Mucosa of stomach (tissue), 1 donor: ENCODE data around the gene RAP1A.

Source experiments
- H3K27me3 ChIP-seq: one replicate; pipeline ENCODE4 v1.7.0; 2013; ENCODE audit warnings: mild to moderate bottlenecking, low read length; ENCODE audit not compliant: control insufficient read depth, insufficient read depth
- H3K36me3 ChIP-seq: one replicate; pipeline ENCODE4 v1.7.0; 2013; ENCODE audit warnings: low read length; ENCODE audit not compliant: control insufficient read depth, insufficient read depth
- H3K4me1 ChIP-seq: one replicate; pipeline ENCODE4 v1.7.0; 2013; ENCODE audit warnings: mild to moderate bottlenecking, low read length; ENCODE audit not compliant: control insufficient read depth, insufficient read depth
- H3K4me3 ChIP-seq: one replicate; pipeline ENCODE4 v1.7.0; 2013; ENCODE audit warnings: low read length
- H3K9ac ChIP-seq: one replicate; pipeline ENCODE4 v1.7.0; 2013; ENCODE audit warnings: mild to moderate bottlenecking, low read length, moderate library complexity
- H3K9me3 ChIP-seq: one replicate; pipeline ENCODE4 v1.7.0; 2013; ENCODE audit warnings: mild to moderate bottlenecking, low read length, moderate library complexity; ENCODE audit not compliant: control insufficient read depth
- donor health status: Pancreatic carcinoma.

RAP1A gene

GRCh38 chr1:111638320-111638719, 18.7 kb downstream of the RAP1A start:
- Histone ChIP-seq H3K27me3 (no peaks in the 10 kb centered on the region), H3K9ac (peak overlapping the region; percentile 4), H3K36me3 (no peaks in the 10 kb centered on the region), H3K4me3 (no peak overlapping the region), H3K4me1 (peaks cover 20% of the 10 kb centered on the region), H3K9me3 (no peaks in the 10 kb centered on the region)

GRCh38 chr1:111639602-111640198, 20.1 kb downstream of the RAP1A start:
- Histone ChIP-seq H3K36me3 (no peaks in the 10 kb centered on the region), H3K27me3 (no peaks in the 10 kb centered on the region), H3K9me3 (no peaks in the 10 kb centered on the region), H3K4me1 (peaks cover 20% of the 10 kb centered on the region), H3K9ac (no peak overlapping the region), H3K4me3 (no peak overlapping the region)

GRCh38 chr1:111643097-111643496, 23.5 kb downstream of the RAP1A start:
- H3K9me3 ChIP-seq, result no peaks in the 10 kb centered on the region
- H3K4me1 ChIP-seq, result peaks cover 15% of the 10 kb centered on the region
- no peaks in the 10 kb centered on the region for H3K27me3 ChIP-seq
- H3K36me3 ChIP-seq, result no peaks in the 10 kb centered on the region
- no peak overlapping the region for H3K9ac ChIP-seq
- no peak overlapping the region for H3K4me3 ChIP-seq

GRCh38 chr1:111643696-111644095, 24.1 kb downstream of the RAP1A start:
- Histone ChIP-seq H3K4me1 (peaks cover 11% of the 10 kb centered on the region), H3K27me3 (no peaks in the 10 kb centered on the region), H3K36me3 (no peaks in the 10 kb centered on the region), H3K9me3 (no peaks in the 10 kb centered on the region), H3K4me3 (no peak overlapping the region), H3K9ac (no peak overlapping the region)

GRCh38 chr1:111644506-111644905, 24.9 kb downstream of the RAP1A start:
- no peaks in the 10 kb centered on the region for H3K27me3 ChIP-seq
- no peaks in the 10 kb centered on the region for H3K9me3 ChIP-seq
- no peak overlapping the region for H3K4me3 ChIP-seq
- no peaks in the 10 kb centered on the region for H3K36me3 ChIP-seq
- H3K9ac ChIP-seq, result no peak overlapping the region
- H3K4me1 ChIP-seq, result peaks cover 19% of the 10 kb centered on the region

- no peaks in the 10 kb centered on the region for H3K36me3 ChIP-seq
- no peak overlapping the region for H3K4me3 ChIP-seq
- no peaks in the 10 kb centered on the region for H3K27me3 ChIP-seq
- H3K4me1 ChIP-seq, result peaks cover 10% of the 10 kb centered on the region
- H3K9ac ChIP-seq, result no peak overlapping the region
- H3K9me3 ChIP-seq, result no peaks in the 10 kb centered on the region
Observed at GRCh38 chr1:111647736-111648135, 28.1 kb downstream of the RAP1A start.

GRCh38 chr1:111648806-111649205, 29.2 kb downstream of the RAP1A start:
- Histone ChIP-seq H3K4me3 (no peak overlapping the region), H3K9ac (no peak overlapping the region), H3K27me3 (no peaks in the 10 kb centered on the region), H3K36me3 (no peaks in the 10 kb centered on the region), H3K4me1 (peaks cover 10% of the 10 kb centered on the region), H3K9me3 (no peaks in the 10 kb centered on the region)

GRCh38 chr1:111649227-111649626, 29.6 kb downstream of the RAP1A start:
- Histone ChIP-seq H3K4me3 (no peak overlapping the region), H3K9ac (no peak overlapping the region), H3K4me1 (peaks cover 10% of the 10 kb centered on the region), H3K27me3 (no peaks in the 10 kb centered on the region), H3K36me3 (no peaks in the 10 kb centered on the region), H3K9me3 (no peaks in the 10 kb centered on the region)

GRCh38 chr1:111649648-111650047, 30.1 kb downstream of the RAP1A start:
- no peaks in the 10 kb centered on the region for H3K27me3 ChIP-seq
- H3K4me1 ChIP-seq, result peaks cover 10% of the 10 kb centered on the region
- H3K9me3 ChIP-seq, result no peaks in the 10 kb centered on the region

GRCh38 chr1:111653709-111654108, 34.1 kb downstream of the RAP1A start:
- Histone ChIP-seq H3K27me3 (no peaks in the 10 kb centered on the region), H3K4me3 (no peak overlapping the region), H3K4me1 (peaks cover 22% of the 10 kb centered on the region), H3K9me3 (no peaks in the 10 kb centered on the region), H3K36me3 (no peaks in the 10 kb centered on the region), H3K9ac (no peak overlapping the region)

More at GRCh38 chr1:111649648-111650047, 30.1 kb downstream of the RAP1A start:
- H3K9ac ChIP-seq, result no peak overlapping the region
- no peaks in the 10 kb centered on the region for H3K36me3 ChIP-seq
- no peak overlapping the region for H3K4me3 ChIP-seq

GRCh38 chr1:111654839-111655238, 35.2 kb downstream of the RAP1A start:
- Histone ChIP-seq H3K4me1 (peaks cover 17% of the 10 kb centered on the region), H3K27me3 (no peaks in the 10 kb centered on the region)

GRCh38 chr1:111656086-111657017, 36.8 kb downstream of the RAP1A start:
- no peak overlapping the region for H3K4me3 ChIP-seq
- peaks cover 28% of the 10 kb centered on the region for H3K4me1 ChIP-seq
- no peaks in the 10 kb centered on the region for H3K9me3 ChIP-seq
- no peaks in the 10 kb centered on the region for H3K36me3 ChIP-seq
- no peaks in the 10 kb centered on the region for H3K27me3 ChIP-seq
- no peak overlapping the region for H3K9ac ChIP-seq

More at GRCh38 chr1:111654839-111655238, 35.2 kb downstream of the RAP1A start:
- Histone ChIP-seq H3K4me3 (no peak overlapping the region), H3K9ac (no peak overlapping the region), H3K36me3 (no peaks in the 10 kb centered on the region), H3K9me3 (no peaks in the 10 kb centered on the region)
